Effector memory CD8-positive, alpha-beta T cell (primary cell): ENCODE data around the gene OR51F2.
"Not testable (repeated sequence)": the region's sequence is repeated elsewhere in the genome, so short reads cannot be mapped to it uniquely, and the experiment has no call there.

Experiments
- ATAC-seq: fragments of 150-1000 bp; cut with Tn5 transposase; replicated peaks from 2 replicates; pipeline ENCODE4 v1.10.0; 2021; ENCODE audit warnings: mild to moderate bottlenecking, moderate library complexity
- DNase-seq, 3 experiments: peaks; one replicate each; pipeline ENCODE4 v3.0.0; 2021
- H3K27ac Mint-ChIP-seq, 2 donors: one replicate each; pipeline ENCODE4 v1.8.0; 2022; ENCODE audit warnings: mild to moderate bottlenecking in 2 of 2, mixed read lengths in 2 of 2, moderate library complexity in 2 of 2
- H3K27me3 Mint-ChIP-seq, 2 donors: one replicate each; pipeline ENCODE4 v1.8.0; 2022; ENCODE audit warnings: mixed read lengths in 2 of 2
- H3K36me3 Mint-ChIP-seq: one replicate; pipeline ENCODE4 v1.8.0; 2022; ENCODE audit warnings: mild to moderate bottlenecking, moderate library complexity, mixed read lengths; ENCODE audit not compliant: insufficient read depth
- H3K4me1 Mint-ChIP-seq, 2 donors: one replicate each; pipeline ENCODE4 v1.8.0; 2022; ENCODE audit warnings: low read depth in 2 of 2, mixed read lengths in 2 of 2
- H3K4me3 Mint-ChIP-seq, 2 donors: one replicate each; pipeline ENCODE4 v1.8.0; 2022; ENCODE audit warnings: mild to moderate bottlenecking in 2 of 2, mixed read lengths in 2 of 2, moderate library complexity in 2 of 2
- H3K9me3 Mint-ChIP-seq, 2 donors: one replicate each; pipeline ENCODE4 v1.8.0; 2022; ENCODE audit warnings: mixed read lengths in 2 of 2

The OR51F2 gene

GRCh38 chr11:4848908-4849532, 27.9 kb downstream of the OR51F2 start, which contains the start of gene OR51S1:
OR51S1 (minus strand) TSS chr11:4849208; CDS start chr11:4849208, 0 bp downstream.
- peaks cover 10 to 15% of the 10 kb centered on the region in 2 donors for H3K27me3 Mint-ChIP-seq
- H3K4me3 Mint-ChIP-seq: no peak within 1 kb of the TSS
- ATAC-seq (no peak), DNase-seq (no peak)
- no peaks in the 10 kb centered on the region for H3K4me1 Mint-ChIP-seq
- H3K36me3 Mint-ChIP-seq: no peaks in the 10 kb centered on the region
- peaks cover 0 to 7% of the 10 kb centered on the region in 2 donors for H3K9me3 Mint-ChIP-seq
- H3K27ac Mint-ChIP-seq: no peak within 1 kb of the TSS

DNA sequence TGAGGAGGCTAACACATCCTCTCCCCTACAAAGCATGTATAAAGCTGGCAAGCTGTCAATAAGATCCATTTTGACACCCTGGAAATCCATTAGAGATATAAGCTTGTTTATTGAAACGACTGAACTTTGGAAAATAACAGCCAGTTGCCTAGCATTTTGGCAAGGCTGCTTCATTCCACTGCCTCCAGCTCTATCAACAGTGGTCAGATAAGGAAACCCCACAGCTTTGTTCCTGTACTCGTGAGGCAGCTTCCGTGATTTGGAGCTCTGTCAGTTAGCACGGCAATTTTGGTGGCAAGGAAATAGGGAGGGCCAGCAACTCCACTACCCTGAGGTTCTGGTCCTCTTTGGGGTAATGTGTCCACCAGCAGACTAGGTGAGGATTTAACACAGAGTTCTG, 29.9 kb downstream of the OR51F2 start:
- ATAC-seq (no peak), DNase-seq (no peak)
- no peak overlapping the region for H3K27ac Mint-ChIP-seq
- no peaks in the 10 kb centered on the region for H3K36me3 Mint-ChIP-seq
- peaks cover 0 to 7% of the 10 kb centered on the region in 2 donors for H3K9me3 Mint-ChIP-seq
- peaks cover 15% of the 10 kb centered on the region in 2 donors for H3K27me3 Mint-ChIP-seq
- H3K4me1 Mint-ChIP-seq: no peaks in the 10 kb centered on the region
- no peak overlapping the region for H3K4me3 Mint-ChIP-seq

GRCh38 chr11:4854286-4854685, 33.2 kb downstream of the OR51F2 start:
- H3K27ac Mint-ChIP-seq, ATAC-seq, H3K4me3 Mint-ChIP-seq, H3K4me1 Mint-ChIP-seq, H3K27me3 Mint-ChIP-seq, H3K9me3 Mint-ChIP-seq, DNase-seq, H3K36me3 Mint-ChIP-seq: not testable (repeated sequence)

GRCh38 chr11:4862447-4863236, 41.5 kb downstream of the OR51F2 start:
- Mint-ChIP-seq H3K36me3 (no peaks in the 10 kb centered on the region), H3K9me3 (peaks cover 0 to 2% of the 10 kb centered on the region in 2 donors), H3K4me1 (no peaks in the 10 kb centered on the region), H3K4me3 (no peak overlapping the region), H3K27me3 (no peaks in the 10 kb centered on the region), H3K27ac (no peak overlapping the region)
- no peak for DNase-seq
- no peak for ATAC-seq

GRCh38 chr11:4863876-4864275, 42.8 kb downstream of the OR51F2 start:
- Mint-ChIP-seq H3K9me3 (peaks cover 0 to 2% of the 10 kb centered on the region in 2 donors), H3K27me3 (no peaks in the 10 kb centered on the region), H3K4me1 (no peaks in the 10 kb centered on the region)

DNA sequence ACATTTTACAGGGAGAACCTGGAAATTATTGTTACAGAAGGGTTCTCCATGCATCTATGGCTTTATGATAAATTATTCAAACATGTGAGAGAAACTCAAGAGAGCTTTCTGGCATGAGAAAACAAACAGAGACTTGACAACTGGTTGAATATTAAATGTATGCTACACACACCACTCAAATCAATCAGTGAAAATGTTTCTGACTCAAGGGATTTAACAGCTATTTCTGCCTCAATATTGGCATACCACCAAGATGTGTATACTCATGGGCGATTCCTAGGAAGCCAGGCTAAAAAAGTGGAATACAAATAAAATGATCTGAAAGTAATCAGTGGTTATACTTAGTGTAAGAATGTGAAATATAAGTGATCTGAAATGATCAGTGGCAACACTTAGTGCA, 44.7 kb downstream of the OR51F2 start:
- Mint-ChIP-seq H3K9me3 (no peaks in the 10 kb centered on the region), H3K4me3 (no peak overlapping the region), H3K4me1 (no peaks in the 10 kb centered on the region), H3K27ac (no peak overlapping the region), H3K36me3 (no peaks in the 10 kb centered on the region), H3K27me3 (no peaks in the 10 kb centered on the region)
- ATAC-seq: no peak
- DNase-seq: no peak

More at GRCh38 chr11:4863876-4864275, 42.8 kb downstream of the OR51F2 start:
- DNase-seq (no peak), ATAC-seq (no peak)
- no peak overlapping the region for H3K27ac Mint-ChIP-seq
- H3K4me3 Mint-ChIP-seq: no peak overlapping the region
- no peaks in the 10 kb centered on the region for H3K36me3 Mint-ChIP-seq
